HK-2 (cell line): Measurements from ENCODE around the gene AVPI1.
A peak's percentile ranks its signal among the peaks of the same experiment; 100 is the strongest.
"Not testable (repeated sequence)": the region's sequence is repeated elsewhere in the genome, so short reads cannot be mapped to it uniquely, and the experiment has no call there.

Source experiments
- DNase-seq: peaks from one replicate; pipeline ENCODE4 v3.0.0-alpha.2; 2018; ENCODE audit not compliant: unreplicated experiment

AVPI1 gene

DNA sequence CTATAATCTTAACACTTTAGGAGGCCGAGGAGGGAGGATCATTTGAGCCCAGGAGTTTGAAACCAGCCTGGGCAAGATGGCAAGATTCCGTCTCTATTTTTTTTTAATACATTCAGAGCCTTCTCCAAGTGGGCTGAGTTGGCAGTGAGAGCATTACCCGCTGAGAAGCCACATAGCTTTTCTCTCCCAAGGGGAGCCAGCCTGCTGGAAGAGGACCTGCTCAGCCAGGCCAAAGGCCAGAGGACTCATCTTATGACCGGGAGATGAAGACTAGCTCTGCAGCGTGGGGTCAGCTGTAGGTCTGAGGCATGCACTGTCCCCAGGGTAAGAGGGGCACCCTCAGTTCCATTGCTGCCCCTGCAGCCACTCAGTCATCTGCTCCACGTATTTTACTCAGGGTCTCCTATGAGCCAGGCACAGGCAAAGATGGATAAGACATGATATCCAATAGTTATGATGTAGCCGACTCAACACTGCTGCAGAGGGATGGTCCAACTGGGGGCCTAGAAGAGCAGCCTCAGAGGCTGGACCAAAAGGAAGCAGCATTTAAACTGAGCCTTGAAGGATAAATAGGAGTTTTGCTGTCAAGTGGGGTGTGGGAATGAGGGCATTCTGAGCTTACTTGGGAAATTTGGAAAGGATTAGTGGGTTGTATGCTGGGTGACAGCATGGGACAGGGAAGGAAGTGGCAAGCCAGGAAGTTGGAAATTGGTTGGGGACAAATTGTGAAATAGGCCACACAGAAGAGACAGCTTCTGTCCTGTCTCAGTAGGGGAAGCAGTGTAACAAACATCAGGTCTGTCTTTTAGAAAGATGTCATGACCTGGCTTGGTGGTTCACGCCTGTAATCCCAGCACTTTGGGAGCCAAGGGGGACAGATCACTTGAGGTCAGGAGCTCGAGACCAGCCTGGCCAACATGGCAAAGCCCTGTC lies 24.9 kb upstream of the AVPI1 start:
- DNase-seq, result no peak

DNA sequence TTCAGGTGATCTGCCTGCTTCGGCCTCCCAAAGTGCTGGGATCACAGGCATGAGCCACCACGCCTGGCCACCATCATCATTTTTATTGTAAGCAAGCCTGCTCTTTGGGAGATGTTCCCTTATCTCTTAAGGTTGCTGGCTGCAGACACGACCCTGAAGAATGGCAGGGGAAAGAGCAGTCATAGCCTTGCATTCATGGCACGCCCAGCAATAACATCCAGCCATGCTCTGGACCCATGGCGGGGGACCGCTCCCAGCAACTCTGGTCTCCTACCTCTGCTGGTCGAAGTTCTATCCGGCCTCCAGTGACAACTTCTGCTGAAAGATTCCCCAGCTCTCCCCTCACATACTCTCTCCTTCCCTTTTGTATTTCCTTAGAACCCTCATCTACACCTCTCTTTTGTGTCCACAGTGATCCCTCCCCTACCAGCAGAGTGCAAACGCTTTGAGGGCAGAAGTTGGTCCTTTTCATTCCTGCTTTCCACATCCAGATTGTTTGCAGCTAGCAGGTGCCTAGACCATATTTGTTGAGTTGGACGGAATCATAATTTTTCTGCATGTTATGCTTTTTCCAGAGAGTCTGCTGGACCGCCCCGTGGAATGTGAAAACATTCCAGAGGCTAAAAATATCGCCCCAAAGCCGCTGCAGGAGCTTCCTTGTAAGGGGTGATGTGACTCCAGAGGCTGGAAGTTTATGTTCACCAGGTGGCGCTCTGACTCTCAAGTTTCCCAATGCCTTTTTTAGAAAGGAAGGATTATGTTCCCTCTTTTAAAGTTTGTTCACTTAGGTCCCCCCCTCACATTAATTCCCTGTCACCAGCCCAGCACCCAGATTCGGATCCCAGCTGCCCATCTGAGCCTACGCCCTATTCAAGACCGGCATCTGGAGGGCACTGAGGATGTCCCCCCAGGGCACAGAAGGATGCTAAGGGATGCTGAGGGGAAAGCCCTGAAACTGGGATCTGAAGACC lies 22.2 kb upstream of the AVPI1 start:
- DNase-seq, result peak; percentile 56

DNA sequence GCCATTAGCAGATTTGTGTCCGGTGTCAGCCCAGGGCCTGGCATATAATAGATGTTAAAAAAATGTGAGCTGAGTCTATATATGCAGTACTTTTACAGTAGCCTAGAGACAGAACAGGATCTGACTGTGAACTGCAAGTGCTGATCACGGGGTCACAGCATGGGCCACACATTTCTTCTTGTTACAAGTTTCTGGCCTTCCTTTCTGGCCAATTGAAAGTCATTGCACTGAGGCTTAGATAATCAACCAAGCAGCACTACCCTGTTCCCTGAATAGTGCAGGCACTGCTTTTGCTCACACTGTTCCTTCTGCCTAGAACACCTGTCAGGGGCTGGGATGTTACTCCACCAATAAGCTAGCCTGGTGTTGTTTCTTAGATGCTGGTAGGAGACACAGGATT lies 21.1 kb upstream of the AVPI1 start:
- no peak for DNase-seq

DNA sequence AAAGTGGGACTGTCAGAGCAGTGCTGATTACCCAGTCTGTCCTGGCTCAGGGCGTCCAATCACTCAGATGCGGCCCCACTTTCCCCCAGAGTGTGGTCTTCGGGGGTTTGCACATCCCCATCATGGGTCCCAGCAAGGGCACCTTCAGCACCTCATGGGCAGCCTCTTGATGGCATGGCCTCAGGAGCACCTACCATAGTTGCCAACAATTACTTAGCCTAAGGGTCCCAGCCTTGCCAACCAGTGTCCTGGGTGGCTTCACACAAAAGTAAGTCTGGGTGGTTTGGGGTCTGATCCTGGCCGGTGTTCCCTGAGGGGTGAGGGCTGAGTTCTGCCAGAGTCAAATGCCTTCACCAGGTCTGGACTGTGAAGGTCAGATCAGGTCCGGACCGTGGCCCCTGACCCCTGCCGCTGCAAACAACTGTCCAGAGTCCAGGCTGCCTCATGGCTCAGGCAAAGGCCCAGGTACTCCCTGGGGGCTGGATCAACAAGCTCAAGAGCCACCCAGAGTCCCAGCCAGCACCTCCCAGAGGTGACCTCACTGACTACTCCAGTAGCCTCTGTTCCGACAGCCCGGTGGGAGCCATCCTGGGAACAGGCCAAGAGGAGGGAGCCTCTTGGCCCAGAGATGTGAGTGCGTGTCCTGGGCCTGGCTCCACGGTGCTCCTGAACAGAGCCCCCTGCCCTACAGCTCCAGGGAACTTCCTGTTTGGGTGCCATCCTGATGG lies 20.3 kb upstream of the AVPI1 start:
- no peak for DNase-seq

DNA sequence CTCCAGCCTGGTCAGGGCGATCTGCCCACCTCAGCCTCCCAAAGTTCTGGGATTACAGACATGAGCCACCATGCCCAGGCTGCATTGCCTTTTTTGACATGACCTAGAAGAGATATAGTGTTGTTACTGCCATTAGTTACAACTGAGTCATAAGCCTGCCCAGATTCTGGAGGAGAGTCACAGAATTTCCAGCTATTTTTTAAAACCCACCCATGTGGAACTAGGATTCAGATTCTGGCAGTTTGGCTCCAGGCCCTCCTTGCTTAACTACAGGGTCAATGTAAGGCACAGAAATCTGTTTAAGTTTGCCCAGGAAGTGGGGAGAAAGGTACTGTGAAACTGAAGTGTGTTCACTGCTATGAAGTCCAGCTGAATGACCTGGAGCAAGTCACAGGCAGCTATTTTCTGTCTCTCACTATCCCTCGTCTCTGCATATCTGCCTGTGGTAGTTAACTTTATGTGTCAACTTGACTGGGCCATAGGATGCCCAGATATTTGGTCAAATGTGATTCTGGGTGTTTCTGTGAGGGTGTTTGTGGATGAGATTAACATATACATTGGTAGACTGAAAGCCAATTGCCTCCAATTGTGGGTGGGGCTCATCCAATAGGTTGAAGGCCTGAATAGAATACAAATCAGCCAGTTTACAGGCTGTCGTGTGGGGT lies 18.1 kb upstream of the AVPI1 start:
- no peak for DNase-seq

DNA sequence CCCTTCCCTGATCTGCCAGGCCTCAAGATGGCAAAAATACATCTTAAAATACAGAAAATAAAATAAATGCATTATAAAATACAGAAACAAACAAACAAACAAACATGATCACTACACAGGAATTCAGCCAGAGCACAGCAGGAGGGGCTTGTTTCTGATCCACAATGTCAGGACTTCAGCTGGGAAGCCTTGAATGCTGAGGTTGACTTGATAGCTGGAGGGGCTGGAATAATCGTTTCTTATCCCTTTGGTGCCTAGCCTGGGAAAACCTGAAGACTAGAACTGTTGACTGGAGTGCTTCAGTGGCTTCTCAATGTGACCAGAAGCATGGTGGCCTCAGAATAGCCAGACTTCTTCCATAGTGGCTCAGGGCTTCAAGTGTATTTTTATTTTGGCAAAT lies 17.3 kb upstream of the AVPI1 start:
- no peak for DNase-seq

DNA sequence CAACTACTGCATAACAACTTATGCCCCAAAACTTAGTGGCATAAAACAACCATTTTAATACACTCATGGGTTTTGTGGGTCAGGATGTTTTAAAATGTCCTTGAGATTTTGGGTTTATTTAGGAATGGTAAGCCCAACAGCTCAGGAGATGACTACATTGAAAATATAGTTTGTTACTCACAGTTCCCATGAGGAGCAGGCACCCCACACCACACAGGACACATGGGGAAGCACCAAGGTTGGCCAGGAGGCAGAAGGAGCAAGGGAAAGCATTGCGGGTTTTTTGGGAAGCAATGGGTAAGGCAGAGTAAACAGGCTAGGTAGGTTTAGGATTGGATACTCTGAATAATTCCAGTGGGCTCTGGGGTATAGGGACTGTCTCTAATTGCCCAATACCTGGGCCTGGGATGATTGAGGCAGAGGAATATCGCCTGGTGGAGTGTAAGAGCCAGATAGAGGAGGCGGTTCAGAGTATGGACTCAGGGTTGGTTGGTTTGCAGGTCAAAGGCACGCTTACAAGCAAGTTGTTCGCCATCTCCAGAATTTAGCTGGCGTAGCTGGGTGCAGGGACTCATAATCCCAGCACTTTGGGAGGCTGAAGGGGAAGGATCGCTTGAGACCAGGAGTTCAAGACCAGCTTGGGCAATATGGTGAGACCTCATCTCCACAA lies 16.5 kb upstream of the AVPI1 start:
- DNase-seq, result no peak

DNA sequence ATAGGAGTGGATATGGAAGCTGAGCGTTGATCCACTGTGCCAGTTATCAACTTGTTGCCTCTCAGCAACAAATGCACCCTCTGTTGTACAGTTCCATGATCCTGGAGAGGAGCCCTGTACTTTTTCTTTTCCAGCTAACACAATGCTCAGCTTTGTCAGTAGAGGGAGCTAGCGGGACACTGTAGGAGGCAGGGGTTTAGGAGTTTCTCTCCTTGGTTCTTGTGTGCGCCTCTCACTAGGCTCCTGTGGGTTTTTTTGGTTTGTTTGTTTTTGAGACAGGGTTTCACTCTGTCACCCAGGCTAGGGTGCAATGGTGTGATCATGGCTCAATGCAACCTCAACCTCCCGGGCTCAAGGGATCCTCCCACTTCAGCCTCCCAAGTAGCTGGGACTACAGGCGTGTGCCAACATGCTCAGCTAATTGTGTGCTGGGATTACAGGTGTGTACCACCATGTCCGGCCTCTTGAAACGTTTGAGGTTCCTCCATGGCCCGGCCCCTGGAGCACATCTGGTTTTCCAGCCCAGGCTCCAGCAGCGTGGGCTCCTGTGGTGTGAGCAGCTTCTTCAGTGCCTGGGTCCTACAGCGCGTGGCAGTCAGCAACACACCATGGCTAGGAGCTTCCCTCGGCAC lies 14.5 kb upstream of the AVPI1 start:
- DNase-seq, result no peak

DNA sequence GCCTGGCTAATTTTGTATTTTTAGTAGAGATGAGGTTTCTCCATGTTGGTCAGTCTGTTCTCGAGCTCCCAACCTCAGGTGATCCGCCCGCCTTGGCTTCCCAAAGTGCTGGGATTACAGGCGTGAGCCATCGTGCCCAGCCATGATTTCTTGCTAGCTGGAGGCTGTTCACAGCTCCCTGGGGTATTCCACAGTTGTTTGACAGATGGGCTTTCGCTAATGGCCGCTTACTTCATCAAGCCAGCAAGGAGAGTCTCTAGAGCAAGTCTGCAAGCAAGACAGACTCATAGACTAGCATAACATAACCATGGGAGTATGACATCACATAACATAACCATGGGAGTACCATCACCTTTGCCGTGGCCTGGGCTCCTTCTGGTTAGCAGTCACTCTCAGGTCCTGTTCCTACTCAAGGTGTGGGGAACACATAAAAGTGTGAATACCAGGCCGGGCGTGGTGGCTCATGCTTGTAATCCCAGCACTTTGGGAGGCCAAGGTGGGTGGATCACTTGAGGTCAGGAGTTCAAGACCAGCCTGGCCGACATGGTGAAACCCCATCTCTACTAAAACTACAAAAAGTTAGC lies 11.1 kb upstream of the AVPI1 start:
- not testable (repeated sequence) for DNase-seq

DNA sequence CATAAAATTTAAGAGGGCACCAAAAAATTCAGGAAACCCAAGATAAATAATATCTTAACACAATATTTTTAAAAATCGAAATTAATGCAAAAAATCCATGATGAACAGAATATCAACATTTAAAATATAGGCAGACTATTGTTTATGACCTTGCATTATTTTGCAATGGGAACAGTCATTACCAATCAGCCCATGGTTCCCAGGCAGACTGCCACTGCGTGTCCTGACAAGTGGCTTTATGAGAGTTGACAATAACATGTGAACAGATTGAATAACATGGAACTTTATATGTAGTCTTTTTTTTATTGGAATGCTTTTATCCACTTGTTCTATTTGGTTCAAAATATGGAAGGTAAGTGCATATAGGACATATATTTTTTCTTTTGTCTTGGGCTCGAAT lies 3.1 kb upstream of the AVPI1 start:
- no peak for DNase-seq

DNA sequence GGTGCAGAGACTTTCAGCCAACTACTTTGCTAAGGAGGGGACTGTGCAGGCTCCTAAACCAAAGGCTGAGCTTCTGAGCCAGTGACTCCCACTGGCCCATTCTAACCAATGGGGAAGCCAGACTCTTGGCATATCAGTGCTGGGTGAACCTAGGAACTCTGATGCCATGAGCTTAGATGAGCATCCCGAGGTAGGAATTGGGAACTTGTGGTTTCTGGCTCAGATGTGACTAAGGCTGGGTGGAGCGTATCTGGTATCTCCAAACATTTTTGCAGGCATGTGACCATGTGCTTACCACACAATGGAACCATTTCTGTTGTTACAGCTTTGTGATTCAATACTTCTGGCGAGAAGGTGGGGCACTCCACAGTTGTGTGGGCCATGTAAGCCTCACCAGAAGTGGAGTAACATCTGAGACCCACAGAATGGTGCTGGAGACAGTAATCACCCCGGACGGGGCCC lies 2.5 kb upstream of the AVPI1 start:
- peak; percentile 74 for DNase-seq

DNA sequence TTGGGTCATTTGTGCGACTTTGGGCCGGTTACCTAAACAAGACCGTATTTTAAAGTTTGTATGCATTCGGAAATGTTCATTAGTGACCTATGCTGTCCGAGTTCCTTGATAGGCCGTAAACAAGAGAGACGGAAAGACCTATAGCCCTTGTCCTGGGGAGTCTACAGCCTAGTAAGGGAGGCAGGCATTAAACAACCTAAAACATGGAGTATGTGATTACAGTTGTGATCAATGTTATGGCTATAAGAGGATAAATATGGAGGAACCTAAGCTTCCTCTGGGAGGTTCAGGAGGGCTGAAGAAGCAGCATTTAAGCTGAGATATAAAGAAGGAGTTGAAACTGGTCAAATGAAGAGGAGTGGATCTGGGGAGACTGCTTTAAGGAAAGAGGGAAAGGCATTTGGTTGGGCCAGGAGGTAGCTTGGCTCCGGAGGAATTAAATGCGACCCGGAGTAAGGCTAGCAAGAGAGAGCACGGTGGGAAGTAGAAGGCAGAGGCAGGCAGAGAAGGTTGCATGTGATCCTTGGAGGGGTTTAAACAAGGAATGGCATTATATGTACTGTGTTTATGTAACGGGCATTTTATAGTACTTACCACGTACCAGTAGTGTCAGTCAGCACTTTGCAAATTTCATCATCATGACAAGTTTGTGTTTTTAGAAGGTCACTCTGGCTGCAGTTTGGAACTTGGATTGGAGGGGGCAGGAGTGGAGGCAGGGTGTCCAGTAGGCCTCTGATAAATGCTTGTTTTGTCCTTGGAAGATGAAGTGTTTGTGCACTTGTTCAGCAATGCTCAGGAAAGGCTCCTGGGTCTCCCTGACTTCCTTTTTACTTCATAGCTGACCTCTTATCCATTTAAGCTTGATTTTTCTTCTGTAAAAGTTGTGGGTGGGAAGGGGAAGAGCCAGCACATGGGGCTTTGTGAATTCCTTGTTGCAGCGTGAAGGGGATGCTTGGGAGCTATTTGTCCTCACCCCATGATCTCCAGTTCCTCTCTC lies 1.0 kb upstream of the AVPI1 start:
- DNase-seq, result no peak

DNA sequence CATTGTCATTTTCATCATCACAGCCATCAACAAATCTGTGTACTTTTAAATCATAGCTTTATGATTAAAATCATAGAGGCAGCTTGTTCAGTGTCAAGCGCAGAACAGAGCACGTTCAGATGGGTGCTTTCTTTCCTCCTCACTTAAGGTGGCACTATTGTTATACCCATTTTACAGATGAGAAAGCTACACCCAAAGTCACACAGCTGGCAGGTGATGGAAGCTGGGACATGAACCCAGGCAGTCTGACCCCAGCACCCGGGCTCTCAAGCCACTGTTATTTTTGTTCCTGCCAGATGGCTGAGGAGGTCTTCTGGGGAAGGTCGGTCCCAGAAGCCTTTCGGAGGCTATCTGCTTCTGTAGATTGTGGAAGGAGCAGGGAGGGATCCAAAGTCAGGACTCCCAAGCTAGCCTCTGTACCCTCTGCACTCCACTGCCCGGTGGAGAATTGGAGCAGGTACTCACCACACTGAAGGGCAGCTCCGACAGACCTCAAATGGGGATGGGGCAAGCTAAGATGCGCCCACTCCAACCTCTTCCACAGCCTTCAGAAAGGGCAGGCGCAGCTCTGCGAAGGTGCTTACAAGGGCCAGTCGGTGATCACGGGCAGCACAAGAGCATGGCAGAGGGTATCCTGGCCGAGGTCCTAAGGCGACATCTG lies 610 bp downstream of the AVPI1 start:
- DNase-seq, result no peak

DNA sequence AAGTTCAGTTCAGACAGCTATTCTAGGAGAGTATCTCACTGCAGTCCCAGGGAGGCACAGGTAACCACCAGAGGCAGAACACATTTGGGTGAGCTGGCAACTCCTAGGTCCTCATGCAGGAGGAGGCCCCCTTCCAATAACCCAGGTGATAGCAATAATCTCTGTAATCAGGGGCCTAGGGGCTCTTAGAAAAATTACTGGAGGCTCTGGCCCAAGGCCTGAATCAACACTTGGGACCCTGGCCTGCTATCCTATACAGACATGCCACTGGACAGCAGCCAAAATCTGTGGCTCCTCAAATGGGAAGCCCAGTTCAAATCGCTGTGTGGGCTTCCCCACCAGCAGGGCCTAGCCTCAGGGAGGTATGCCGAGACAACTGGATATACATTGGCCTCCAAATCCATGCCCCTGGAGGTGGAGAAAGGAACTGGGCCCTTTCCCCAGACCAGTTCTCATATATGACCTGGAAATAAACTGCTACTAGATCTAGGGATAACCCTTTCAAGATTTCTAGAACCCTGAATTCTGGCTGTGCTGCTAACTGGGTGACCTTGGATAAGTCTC lies 1.6 kb downstream of the AVPI1 start:
- no peak for DNase-seq

DNA sequence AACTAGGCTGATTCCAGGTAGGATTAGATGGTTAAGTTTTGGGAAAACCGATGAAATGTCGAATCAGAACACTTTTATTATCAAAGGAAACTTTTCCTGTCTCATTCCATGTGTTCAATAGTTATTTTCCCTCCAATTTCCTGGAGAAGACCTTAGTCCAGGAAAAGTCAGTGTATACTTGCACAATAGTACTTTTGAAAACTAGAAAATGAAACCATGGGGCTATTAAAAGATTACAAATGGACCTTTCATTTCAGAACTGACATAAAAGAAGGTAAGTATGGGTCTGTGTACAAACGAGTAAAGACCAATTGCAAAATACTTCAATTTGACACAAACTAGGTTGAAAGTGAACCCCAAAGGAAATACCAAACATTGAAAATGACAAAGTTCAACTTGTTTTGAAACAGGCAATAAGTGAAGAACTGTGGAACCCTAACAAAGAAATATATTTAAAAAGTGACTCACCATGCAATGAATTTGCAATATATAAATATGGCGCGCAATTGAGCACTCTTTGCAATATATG lies 2.1 kb downstream of the AVPI1 start:
- DNase-seq, result no peak

DNA sequence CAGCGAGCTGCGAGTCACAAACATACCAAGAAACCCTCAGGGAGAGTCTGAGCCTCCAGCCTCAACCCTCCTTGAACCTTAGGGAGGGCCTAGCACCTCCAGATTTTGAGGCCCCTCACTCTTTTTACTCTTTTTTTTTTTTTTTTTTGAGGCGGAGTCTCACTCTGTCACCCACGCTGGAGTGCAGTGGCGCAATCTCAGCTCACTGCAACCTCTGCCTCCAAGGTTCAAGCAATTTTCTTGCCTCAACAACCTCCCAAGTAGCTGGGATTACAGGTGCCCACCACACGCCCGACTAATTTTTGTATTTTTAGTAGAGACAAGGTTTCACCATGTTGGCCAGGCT lies 2.7 kb downstream of the AVPI1 start:
- DNase-seq, result not testable (repeated sequence)

DNA sequence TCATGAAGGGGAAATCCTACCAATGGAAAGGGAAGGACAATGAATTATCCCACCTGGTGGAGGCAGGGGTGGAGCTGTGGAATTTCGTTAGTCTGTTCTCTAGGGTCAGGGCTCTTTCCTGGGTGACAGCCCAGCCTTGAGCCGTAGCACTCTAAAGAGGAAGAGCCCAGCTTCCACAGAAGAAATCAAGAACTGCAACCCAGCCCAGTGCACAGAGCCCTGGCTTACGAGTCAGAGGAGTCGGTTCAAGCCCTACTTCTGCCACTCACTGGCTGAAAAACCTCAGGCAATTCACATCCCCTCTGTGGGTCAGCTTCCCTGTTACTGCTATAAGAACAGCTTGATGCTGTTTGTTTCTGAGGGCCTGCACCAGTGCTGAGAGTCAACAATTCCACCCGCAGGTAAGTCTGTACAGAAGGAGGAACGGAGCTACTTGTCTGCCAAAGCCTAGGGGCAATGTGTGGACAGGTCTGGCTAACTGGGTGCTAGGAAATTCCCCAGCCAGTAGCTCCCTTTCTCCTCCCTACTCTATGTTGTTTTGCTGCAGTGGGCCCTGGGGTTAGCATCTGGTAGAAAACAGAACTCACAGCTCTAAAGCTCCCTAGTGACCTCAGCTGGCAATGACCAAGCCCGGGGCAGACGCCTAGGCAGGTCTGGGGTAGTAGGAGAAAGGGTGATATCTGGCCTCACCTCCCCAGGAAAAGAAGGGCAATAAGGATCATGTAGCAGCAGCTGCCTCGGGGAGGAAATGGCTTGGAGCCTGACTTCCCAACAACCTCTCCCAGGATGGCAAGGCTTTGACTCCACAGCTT lies 3.3 kb downstream of the AVPI1 start:
- peak; percentile 41 for DNase-seq
